Colonic mucosa (tissue), 4 donors: ENCODE measurements around the gene MPRIP. TPM values are rescaled to one million over a fixed set of nuclear protein-coding genes. Genes with fewer than 3 reads are reported as not detected.

Experiments
- DNase-seq: peaks from one replicate; pipeline ENCODE4 v3.0.0-alpha.2; 2020
- H3K27ac ChIP-seq: fragments of 200-600 bp; one replicate; pipeline ENCODE4 v1.8.0; 2021
- H3K27me3 ChIP-seq: fragments of 200-600 bp; one replicate; pipeline ENCODE4 v1.8.0; 2021
- H3K36me3 ChIP-seq: fragments of 200-600 bp; one replicate; pipeline ENCODE4 v1.8.0; 2021
- H3K4me1 ChIP-seq: fragments of 200-600 bp; one replicate; pipeline ENCODE4 v1.8.0; 2021; ENCODE audit warnings: mild to moderate bottlenecking
- H3K4me3 ChIP-seq: fragments of 200-600 bp; one replicate; pipeline ENCODE4 v1.8.0; 2021
- H3K9ac ChIP-seq, 2 donors: one replicate each; pipeline ENCODE4 v1.7.0; 2013; ENCODE audit warnings: control low read depth in 2 of 2, low read depth in 2 of 2, low read length in 2 of 2
- H3K9me3 ChIP-seq: fragments of 200-600 bp; one replicate; pipeline ENCODE4 v1.8.0; 2021
- CTCF ChIP-seq: fragments of 200-600 bp; IDR thresholded peaks from one replicate; pipeline ENCODE4 v1.8.0; 2022; ENCODE audit warnings: antibody characterized with exemption, mild to moderate bottlenecking
- intact Hi-C: fragments of 100-400 bp; cut with DNase I; formaldehyde crosslinking; loops from one replicate; pipeline ENCODE4 v1.14.1; 2022
- total RNA-seq, 2 donors: library from RNA; stranded (reverse); fragmentation: NEBNext Ultra II Directional in 1 of 2; extraction: Animal tissue kit (Norgen Biotek cat#: 25700) in 1 of 2; gene quantifications; one replicate each; pipeline ENCODE4 v1.2.1, GENCODE V29; 2021
- donor health status: healthy.
- donor health status: DM: no; HTN: no; CAD: no.
- donor health status: DM: no; HTN: no; CAD: no.

MPRIP gene
- total RNA-seq, 2 donors from 2014 or later, result 146 to 211 TPM

- no peaks in the 10 kb centered on the region for H3K27me3 ChIP-seq
- intact Hi-C loops, result no loop called here
- no peak overlapping the region for H3K27ac ChIP-seq
- TF ChIP-seq CTCF, result no peak
- H3K9me3 ChIP-seq, result no peaks in the 10 kb centered on the region
- no peak overlapping the region for H3K4me3 ChIP-seq
- DNase-seq, result no peak
- no peaks in the 10 kb centered on the region for H3K36me3 ChIP-seq
- H3K9ac ChIP-seq, result no peak overlapping the region
- no peaks in the 10 kb centered on the region for H3K4me1 ChIP-seq
Measured at GRCh38 chr17:17137731-17138585, 95.7 kb downstream of the MPRIP start.

GRCh38 chr17:17139972-17140589 lies 97.8 kb downstream of the MPRIP start:
- Histone ChIP-seq H3K27ac (no peak overlapping the region), H3K9me3 (no peaks in the 10 kb centered on the region), H3K4me3 (no peak overlapping the region), H3K27me3 (no peaks in the 10 kb centered on the region), H3K9ac (no peak overlapping the region), H3K4me1 (no peaks in the 10 kb centered on the region), H3K36me3 (peaks cover 10% of the 10 kb centered on the region)
- intact Hi-C loops, result no loop called here
- DNase-seq, result no peak
- no peak for TF ChIP-seq CTCF

- intact Hi-C loops, result no loop called here
- DNase-seq, result no peak
- no peak overlapping the region for H3K9ac ChIP-seq
- TF ChIP-seq CTCF, result no peak
- H3K27ac ChIP-seq, result no peak overlapping the region
- H3K27me3 ChIP-seq, result no peaks in the 10 kb centered on the region
- H3K9me3 ChIP-seq, result no peaks in the 10 kb centered on the region
- H3K4me3 ChIP-seq, result no peak overlapping the region
- H3K36me3 ChIP-seq, result peaks cover 10% of the 10 kb centered on the region
- no peaks in the 10 kb centered on the region for H3K4me1 ChIP-seq
Measured at GRCh38 chr17:17140590-17140980, 98.3 kb downstream of the MPRIP start.

- Histone ChIP-seq H3K4me3 (no peak overlapping the region), H3K27ac (no peak overlapping the region), H3K36me3 (peaks cover 10% of the 10 kb centered on the region), H3K9ac (no peak overlapping the region), H3K9me3 (no peaks in the 10 kb centered on the region), H3K27me3 (no peaks in the 10 kb centered on the region), H3K4me1 (no peaks in the 10 kb centered on the region)
- DNase-seq, result no peak
- no peak for TF ChIP-seq CTCF
- intact Hi-C loops, result no loop called here
Measured at GRCh38 chr17:17141279-17141678, 99.0 kb downstream of the MPRIP start.

- Histone ChIP-seq H3K9me3 (no peaks in the 10 kb centered on the region), H3K4me3 (no peak overlapping the region), H3K36me3 (peaks cover 14% of the 10 kb centered on the region), H3K4me1 (no peaks in the 10 kb centered on the region), H3K27me3 (no peaks in the 10 kb centered on the region), H3K27ac (no peak overlapping the region), H3K9ac (no peak overlapping the region)
- TF ChIP-seq CTCF, result peak; percentile 38
- no peak for DNase-seq
- intact Hi-C loops, result no loop called here
Measured at GRCh38 chr17:17141860-17142552, 99.7 kb downstream of the MPRIP start.
